Measurements from ENCODE around the gene STRA8. TPM values are rescaled to one million over a fixed set of nuclear protein-coding genes. Genes with fewer than 3 reads are reported as not detected.
A peak's percentile ranks its signal among the peaks of the same experiment; 100 is the strongest.

Gene STRA8
- total RNA-seq, 1 donor from 2014 or later, result not detected

- H3K4me3 Mint-ChIP-seq, result no peak overlapping the region
- TF ChIP-seq, protein P1, sequence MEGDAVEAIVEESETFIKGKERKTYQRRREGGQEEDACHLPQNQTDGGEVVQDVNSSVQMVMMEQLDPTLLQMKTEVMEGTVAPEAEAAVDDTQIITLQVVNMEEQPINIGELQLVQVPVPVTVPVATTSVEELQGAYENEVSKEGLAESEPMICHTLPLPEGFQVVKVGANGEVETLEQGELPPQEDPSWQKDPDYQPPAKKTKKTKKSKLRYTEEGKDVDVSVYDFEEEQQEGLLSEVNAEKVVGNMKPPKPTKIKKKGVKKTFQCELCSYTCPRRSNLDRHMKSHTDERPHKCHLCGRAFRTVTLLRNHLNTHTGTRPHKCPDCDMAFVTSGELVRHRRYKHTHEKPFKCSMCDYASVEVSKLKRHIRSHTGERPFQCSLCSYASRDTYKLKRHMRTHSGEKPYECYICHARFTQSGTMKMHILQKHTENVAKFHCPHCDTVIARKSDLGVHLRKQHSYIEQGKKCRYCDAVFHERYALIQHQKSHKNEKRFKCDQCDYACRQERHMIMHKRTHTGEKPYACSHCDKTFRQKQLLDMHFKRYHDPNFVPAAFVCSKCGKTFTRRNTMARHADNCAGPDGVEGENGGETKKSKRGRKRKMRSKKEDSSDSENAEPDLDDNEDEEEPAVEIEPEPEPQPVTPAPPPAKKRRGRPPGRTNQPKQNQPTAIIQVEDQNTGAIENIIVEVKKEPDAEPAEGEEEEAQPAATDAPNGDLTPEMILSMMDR (IDR thresholded peaks at IDR 0.05; ENCODE audit: unreplicated experiment), result no peak
- H3K9me3 Mint-ChIP-seq, result no peaks in the 10 kb centered on the region
- DNase-seq (ENCODE audit: low spot score in 2 of 2, unreplicated experiment in 2 of 2), result no peak
- peaks cover 11% of the 10 kb centered on the region for H3K4me1 Mint-ChIP-seq
- H3K27ac Mint-ChIP-seq, result no peak overlapping the region
- peaks cover 56% of the 10 kb centered on the region for H3K36me3 Mint-ChIP-seq
- no peaks in the 10 kb centered on the region for H3K27me3 Mint-ChIP-seq (ENCODE audit: low read depth)
Measured at GRCh38 chr7:135193615-135194081, 40.0 kb upstream of the STRA8 start.

GRCh38 chr7:135194494-135195095, 39.0 kb upstream of the STRA8 start:
- DNase-seq (ENCODE audit: low spot score in 2 of 2, unreplicated experiment in 2 of 2), result no peak
- H3K4me3 Mint-ChIP-seq, result no peak overlapping the region
- H3K27me3 Mint-ChIP-seq (ENCODE audit: low read depth), result no peaks in the 10 kb centered on the region
- peaks cover 9% of the 10 kb centered on the region for H3K4me1 Mint-ChIP-seq
- no peak overlapping the region for H3K27ac Mint-ChIP-seq
- TF ChIP-seq, protein P1 (IDR thresholded peaks at IDR 0.05; ENCODE audit: unreplicated experiment), result no peak
- peaks cover 56% of the 10 kb centered on the region for H3K36me3 Mint-ChIP-seq
- no peaks in the 10 kb centered on the region for H3K9me3 Mint-ChIP-seq

DNA sequence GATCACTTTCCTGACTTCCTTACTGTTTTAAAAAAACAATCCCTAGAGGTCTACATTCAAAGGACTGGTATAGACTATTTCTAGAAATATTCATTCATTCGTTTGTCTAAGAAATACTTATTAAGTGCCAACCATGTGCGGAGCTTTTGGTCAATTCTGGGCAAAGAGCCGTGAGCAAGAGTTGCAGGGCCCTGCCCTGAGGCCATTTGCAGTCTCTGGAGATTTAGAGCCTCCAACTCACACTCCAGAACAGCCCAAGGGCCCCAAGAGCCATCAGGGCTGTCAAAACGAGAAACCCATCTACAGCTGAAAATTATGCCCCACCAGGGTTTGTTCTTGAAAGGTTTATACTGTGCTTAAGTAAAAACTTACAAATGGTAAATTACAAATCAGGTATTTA, 38.5 kb upstream of the STRA8 start:
- H3K36me3 Mint-ChIP-seq, result peaks cover 56% of the 10 kb centered on the region
- H3K4me1 Mint-ChIP-seq, result peaks cover 4% of the 10 kb centered on the region

DNA sequence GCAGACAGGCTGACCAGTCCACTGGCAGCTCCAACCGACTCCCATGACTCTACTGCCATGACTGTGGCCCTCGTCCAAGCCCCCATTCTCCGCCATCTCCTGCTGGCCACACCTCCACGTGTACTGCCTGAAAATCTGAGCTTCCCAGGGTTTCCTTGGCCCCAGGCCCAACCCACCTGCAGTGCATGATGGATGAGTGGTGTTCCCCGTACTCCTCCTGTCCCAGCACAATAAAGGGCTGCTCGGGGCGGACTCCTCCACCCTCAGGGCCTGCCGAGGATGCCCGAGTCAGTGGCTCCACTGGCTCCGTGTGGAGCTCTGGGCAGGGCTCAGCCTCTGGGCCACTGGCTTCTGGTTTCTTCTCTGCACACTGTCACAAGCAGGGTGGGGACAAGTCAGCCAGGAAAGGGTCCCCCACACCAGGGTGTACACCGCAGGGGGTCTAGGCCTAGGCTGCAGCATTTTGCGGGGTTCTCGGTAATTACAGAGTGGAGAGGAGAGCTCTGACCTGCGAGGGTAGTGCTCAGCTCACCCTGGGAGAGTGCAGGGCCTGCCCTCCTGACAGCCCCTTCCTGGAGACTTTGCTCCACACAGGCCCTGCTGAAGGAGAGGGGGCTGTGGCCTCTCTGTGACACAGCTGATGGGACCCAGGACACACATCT, 37.5 kb upstream of the STRA8 start:
- Mint-ChIP-seq H3K36me3 (peaks cover 48% of the 10 kb centered on the region), H3K4me3 (no peak overlapping the region), H3K4me1 (no peaks in the 10 kb centered on the region), H3K27me3 (ENCODE audit: low read depth) (no peaks in the 10 kb centered on the region), H3K9me3 (no peaks in the 10 kb centered on the region), H3K27ac (no peak overlapping the region)
- TF ChIP-seq, protein P1 (IDR thresholded peaks at IDR 0.05; ENCODE audit: unreplicated experiment), result no peak
- no peak for DNase-seq (ENCODE audit: low spot score in 2 of 2, unreplicated experiment in 2 of 2)

More for the DNA sequence above, 38.5 kb upstream of the STRA8 start:
- no peak overlapping the region for H3K27ac Mint-ChIP-seq
- TF ChIP-seq, protein P1 (IDR thresholded peaks at IDR 0.05; ENCODE audit: unreplicated experiment), result no peak
- H3K9me3 Mint-ChIP-seq, result no peaks in the 10 kb centered on the region
- no peak overlapping the region for H3K4me3 Mint-ChIP-seq
- DNase-seq (ENCODE audit: low spot score in 2 of 2, unreplicated experiment in 2 of 2), result no peak
- no peaks in the 10 kb centered on the region for H3K27me3 Mint-ChIP-seq (ENCODE audit: low read depth)

DNA sequence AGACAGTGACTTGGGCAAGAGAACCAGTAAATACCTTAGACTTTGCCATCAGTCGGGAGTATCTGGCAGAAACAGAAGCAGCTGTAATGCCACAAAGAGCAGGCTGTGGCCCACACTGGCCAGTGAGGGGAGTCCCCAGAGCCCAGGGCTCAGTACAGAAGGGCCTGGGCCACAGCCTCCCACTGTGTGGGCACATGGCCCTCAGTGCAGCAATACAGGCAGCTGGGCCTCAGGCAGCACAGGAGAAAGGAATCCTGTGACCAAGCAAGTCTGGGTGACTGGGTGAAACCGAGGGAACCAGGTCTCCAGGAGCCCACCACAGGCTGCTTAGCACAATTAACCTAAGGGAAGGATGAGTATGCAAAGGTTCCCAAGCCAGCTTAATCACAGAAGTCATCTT, 36.3 kb upstream of the STRA8 start:
- Mint-ChIP-seq H3K4me1 (no peaks in the 10 kb centered on the region), H3K4me3 (no peak overlapping the region), H3K9me3 (no peaks in the 10 kb centered on the region), H3K36me3 (peaks cover 45% of the 10 kb centered on the region), H3K27ac (no peak overlapping the region), H3K27me3 (ENCODE audit: low read depth) (no peaks in the 10 kb centered on the region)
- peak in 1 of 2 experiments; percentile 2 for DNase-seq (ENCODE audit: low spot score in 2 of 2, unreplicated experiment in 2 of 2)
- TF ChIP-seq, protein P1 (IDR thresholded peaks at IDR 0.05; ENCODE audit: unreplicated experiment), result no peak
